Stimulated activated CD8-positive, alpha-beta memory T cell treated with anti-CD3 and anti-CD28 coated beads, Interleukin-4, amount 100 ng/mL, for 4 hours (primary cell): ENCODE results near the gene ADAM30.

Experiments used
- DNase-seq, 2 donors: peaks; one replicate each; pipeline ENCODE4 v3.0.0-alpha.2; 2020; ENCODE audit warnings: low read depth in 2 of 2, low spot score in 1 of 2

The ADAM30 gene

DNA sequence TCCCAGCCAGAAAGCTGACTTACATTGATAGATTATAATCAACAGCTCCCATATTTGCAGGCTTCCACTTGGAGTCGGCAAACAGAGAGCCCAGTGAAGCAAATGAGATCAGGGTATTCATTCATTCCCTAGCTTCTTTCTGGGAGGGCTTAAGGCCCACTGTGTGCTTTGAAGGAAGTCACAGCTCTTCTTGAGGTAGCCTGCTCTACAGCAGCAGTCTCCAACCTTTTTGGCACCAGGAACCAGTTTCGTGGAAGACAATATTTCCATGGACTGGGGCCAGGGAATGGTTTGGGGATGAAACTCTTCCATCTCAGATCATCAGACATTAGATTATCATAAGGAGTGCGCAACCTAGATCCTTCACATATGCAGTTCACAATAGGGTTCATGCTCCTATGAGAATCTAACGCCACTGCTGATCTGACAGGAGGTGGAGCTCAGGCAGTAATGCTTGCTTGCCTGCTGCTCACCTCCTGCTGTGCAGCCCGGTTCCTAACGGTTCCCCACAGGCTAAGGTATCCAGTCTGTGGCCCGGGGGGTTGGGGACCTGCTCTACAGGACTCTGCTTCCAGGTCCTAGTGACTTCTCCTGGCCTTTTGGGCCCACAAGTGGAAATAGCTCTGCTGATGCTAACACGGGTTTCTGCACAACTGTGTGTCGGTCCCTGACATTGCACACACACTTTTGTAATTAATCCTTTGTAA lies 13.7 kb upstream of the ADAM30 start:
- DNase-seq: no peak

GRCh38 chr1:119908661-119909060 lies 12.3 kb upstream of the ADAM30 start:
- no peak for DNase-seq

- DNase-seq: no peak
Measured at GRCh38 chr1:119906927-119907652, 10.8 kb upstream of the ADAM30 start.

- DNase-seq: no peak
Measured at GRCh38 chr1:119903443-119903835, 7.1 kb upstream of the ADAM30 start.

DNA sequence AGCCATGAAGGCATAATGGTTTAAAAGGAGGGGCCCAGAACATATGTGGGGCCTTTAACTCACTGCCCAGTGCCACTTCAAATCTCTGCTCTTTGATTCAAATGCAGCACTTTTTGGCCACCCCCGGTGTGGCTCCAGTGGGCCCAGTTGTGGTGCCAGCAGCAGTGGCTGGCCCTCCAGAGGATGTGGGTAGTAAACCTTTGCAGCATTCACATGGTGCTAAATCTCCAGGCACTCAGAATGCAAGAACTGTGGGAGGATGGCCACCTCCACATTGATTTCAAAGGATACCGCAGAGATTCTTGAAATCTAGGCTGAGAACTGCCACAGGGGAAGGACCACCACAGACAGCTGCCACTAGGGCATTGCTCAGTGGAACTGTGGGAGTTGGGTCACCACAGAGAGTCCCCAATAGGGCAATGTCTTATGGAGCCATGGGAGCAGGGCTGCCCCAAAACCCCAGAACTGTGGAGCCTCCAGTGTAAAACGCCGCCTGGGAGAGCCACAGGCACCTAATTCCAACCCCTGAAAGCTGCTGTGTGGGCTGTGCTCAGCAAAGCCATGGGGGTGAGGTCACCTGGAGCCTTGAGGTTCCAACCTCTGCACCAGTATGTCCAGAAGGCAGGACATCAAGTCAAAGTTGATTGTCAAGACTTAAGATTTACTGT lies 6.6 kb upstream of the ADAM30 start:
- DNase-seq: no peak

GRCh38 chr1:119898981-119899720 lies 2.8 kb upstream of the ADAM30 start:
- DNase-seq: no peak

DNA sequence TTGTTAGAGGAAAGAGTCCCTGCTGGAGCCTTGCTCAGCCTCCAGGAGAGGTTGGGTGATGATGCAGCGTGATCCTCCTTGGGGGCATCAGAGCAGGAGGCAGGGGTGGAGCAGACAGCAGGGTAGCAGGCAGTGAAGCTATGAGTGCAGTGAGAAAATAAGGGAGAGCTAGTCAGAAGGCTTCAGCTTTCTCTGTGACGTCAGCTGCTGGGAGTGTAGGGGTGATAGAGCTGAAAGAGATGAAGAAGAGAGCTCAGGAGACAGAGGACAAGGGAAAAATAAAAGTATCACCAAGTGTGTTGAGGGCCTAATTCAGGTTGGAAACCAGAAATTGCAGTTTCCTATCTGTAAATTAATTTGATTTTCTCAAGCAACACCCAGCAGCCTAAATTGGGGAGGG lies 2.2 kb upstream of the ADAM30 start:
- no peak for DNase-seq

DNA sequence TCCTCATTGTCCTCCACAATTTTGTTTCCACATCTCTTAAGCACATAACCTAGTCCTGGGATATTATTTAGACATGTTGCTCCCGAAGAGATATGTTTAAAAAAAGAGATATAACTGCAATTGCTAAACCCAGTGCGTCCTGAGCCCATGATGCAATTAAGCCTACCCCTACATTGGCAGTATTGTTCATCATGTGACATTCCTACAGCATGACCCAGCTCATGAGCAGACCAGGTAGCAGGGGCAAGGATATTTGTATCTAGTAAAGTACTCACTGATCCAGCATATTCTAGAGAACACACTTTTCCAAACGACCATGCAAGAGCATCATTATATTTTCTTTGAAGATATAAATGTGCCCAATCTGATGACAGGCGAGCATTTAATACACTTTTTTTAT lies 1.2 kb downstream of the ADAM30 start:
- DNase-seq: no peak

GRCh38 chr1:119893827-119894700 lies 2.3 kb downstream of the ADAM30 start:
- DNase-seq: no peak

GRCh38 chr1:119893238-119893791 lies 3.0 kb downstream of the ADAM30 start:
- no peak for DNase-seq

DNA sequence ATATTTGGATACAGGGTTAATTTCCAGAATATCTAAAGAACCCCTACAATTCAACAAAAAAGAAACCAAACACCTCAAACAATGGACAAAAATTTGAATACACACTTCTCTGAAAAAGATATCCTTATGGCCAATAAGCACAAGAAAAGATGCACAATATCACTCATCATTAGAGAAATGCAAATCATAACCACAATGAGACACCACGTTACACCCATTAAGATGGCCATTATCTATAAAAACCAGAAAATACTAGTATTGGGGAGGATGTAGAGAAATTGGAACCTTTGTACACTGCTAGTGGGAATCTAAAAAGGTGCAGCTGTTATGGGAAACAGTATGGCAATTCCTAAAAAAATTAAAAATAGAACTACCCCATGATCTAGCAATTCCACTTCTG lies 4.9 kb downstream of the ADAM30 start:
- DNase-seq: no peak

- no peak for DNase-seq
Measured at GRCh38 chr1:119888476-119888875, 7.8 kb downstream of the ADAM30 start.

DNA sequence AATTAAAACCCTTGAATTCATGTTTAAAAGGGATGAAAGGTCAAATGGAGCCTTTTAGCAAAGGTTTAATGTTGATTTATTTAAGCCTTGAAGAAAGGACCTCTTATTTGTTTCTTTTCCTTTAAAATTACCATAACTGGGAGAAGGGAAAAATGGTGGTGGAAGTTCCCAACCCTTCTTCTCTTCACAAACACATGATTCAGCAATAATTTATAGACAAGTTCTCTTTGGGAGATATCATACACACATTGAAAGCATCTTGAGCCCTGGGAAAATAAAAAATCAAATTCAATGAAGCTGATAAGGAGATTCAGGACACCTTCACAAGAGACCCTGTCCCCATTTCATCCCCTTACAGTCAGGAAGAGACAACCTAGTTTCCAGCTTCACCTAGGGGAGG lies 8.9 kb downstream of the ADAM30 start:
- DNase-seq: no peak

DNA sequence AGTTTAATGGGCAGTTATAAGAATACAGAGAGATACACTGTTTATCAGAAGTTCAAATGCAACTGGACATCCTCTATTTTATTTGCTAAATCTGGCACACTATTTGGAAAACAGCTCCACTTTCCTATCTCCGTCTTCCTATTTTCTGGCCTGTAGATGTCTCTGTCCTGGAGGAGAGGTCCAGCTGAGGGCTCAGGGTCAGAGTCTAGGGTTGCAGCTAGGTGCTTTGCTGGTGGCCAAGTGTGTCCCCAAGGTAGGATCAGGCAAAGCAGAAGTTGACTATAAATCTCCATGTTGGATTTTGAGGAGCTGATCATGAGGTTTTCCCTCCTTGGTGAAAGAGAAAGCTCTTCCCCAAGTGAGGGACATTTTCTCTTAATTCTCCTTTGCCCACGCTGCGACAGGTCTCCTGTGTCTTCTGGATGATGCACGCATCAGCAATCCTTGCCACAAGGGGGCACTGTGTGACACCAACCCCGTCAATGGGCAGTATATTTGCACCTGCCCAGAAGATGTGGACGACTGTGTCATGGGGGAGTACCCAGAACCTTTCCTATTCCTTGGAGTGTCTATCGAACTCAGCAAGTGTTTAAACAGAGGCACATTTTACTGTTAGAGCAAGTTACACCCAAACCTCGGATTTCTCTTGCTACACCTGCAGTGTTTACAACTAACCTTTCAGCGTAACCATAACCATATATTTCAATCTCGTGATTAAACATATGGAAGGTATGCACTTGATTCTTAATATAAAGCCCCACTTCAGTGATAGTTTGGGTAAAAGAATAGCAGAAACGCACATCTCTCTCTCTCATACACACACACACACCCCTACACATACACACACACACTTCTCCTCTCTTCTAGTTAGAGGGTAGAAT lies 10.2 kb downstream of the ADAM30 start:
- peak in 1 of 2 donors; percentile 20 for DNase-seq

DNA sequence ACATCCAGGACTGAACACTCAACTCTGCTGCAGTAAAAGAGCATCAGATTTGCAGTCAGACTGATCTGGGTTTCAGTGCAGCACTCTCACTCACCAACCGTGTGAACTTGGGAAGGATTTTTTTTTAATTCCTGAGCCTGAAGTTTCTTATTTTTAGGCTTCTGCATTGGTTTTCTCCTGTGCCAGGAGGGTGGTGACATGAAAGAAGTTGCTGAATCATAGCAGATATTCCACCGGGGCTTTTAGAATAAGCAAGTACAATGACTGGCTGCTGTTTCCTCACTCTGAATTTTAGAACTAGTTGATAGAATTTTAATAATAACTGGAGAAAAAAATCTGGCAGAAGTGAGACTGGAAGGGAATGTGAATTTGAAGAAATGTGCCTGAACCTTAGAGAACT lies 11.6 kb downstream of the ADAM30 start:
- no peak for DNase-seq

DNA sequence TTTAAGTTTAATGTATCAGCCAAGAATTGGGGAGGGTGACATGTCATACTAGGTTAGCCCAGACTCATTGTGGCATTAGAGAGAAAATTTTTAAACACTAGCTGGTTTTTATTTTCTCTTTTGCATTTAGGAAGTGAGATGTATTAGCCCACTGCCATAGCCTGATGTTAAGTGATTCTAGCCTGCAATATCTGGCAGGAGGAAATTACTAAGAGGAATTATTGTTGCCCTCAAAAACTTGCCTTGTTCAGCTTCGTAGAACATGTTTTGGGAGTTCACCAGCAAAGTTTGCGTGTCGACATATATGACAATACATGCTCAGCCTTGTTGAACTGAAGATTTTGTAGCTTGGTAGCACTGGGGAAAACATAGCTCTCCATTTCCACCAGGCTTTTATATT lies 12.5 kb downstream of the ADAM30 start:
- no peak for DNase-seq

DNA sequence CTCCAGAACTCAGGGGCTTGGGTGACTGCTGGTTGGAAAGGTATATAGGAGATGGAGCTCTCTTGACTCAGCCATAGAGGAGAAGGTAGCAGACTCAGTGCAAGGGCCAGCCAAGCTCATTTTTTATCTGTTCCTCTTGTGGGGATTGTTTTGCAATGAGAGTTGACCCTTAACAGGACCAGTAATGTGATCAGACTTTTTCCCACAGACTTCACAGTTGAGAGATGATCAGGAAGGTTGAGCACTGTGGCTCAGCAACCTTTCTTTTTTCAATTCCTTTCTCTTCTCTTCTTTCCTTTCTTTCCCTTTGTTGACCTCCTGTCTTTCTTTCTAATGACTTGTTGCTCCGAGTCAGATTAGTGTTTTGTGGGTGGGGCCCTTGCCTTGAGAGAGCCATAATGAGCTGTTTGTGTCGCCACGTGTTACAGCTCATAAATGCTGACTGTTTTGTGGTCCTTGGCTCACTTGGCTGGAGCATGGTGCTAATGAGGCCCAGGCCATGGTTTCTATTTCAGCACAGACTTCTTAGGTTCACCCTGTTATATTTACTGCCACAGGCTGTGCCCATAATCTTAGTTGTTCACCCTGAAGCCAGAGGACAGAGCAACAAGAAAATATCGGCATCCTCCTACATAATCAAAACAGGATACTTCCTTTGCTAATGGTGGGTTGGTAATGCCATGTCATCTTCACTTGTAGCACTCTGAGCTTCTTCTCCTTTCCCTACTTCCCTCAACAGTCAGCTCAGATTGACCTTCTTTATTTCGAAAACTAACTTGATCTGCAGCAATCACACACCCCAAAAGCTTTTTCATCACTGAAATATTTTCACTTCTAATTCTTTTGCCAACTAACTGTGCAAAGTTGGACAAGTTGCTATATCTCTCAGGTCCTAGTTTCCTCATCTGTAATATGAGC lies 13.9 kb downstream of the ADAM30 start:
- no peak for DNase-seq
